A549 (cell line): Measurements from ENCODE around the gene THEM4. TPM values are rescaled to one million over a fixed set of nuclear protein-coding genes. Genes with fewer than 3 reads are reported as not detected.

Source experiments
- ATAC-seq, 2 experiments: fragments of 200-7000 bp in 1 of 2; fragments of >200 bp in 1 of 2; cut with Nextera tagmentation in 1 of 2; cut with Tn5 transposase in 1 of 2; 3 replicates each; pipeline versions ENCODE4 v1.8.0 to v1.9.1; 2018 to 2020; ENCODE audit warnings: mild to moderate bottlenecking in 1 of 2, moderate library complexity in 1 of 2
- CTCF ChIA-PET: fragments of 300-600 bp; sonication (Branson Sonifier 250); formaldehyde crosslinking; extraction: SDS; loops from one replicate; lab custom pipeline; 2021; ENCODE audit warnings: antibody characterized with exemption, inconsistent platforms; lab: Yijun Ruan, JAX
- POLR2A ChIA-PET: fragments of 350-600 bp; formaldehyde crosslinking; extraction: SDS; loops from one replicate; lab custom pipeline; 2021; ENCODE audit warnings: antibody characterized with exemption, inconsistent platforms; lab: Yijun Ruan, JAX
- DNase-seq, 2 experiments: peaks; one replicate each; pipeline versions ENCODE4 v3.0.0 to v3.0.0-alpha.2; 2011 to 2016; ENCODE audit warnings: low read depth in 1 of 2, low spot score in 1 of 2
- FAIRE-seq: peaks from 2 replicates; lab custom pipeline; 2011; peaks lifted over from hg19 to GRCh38; lab: Jason Lieb, UNC
- H3K27ac ChIP-seq, 2 experiments: fragments of >200 bp; sonication (Bioruptor Twin); formaldehyde crosslinking; 3 replicates each; pipeline ENCODE4 v1.5.1; 2016 to 2017
- H3K4me1 ChIP-seq: fragments of >200 bp; sonication (Bioruptor Twin); formaldehyde crosslinking; 3 replicates; pipeline ENCODE4 v1.6.1; 2016
- H3K4me2 ChIP-seq: fragments of >200 bp; sonication (Bioruptor Twin); formaldehyde crosslinking; 3 replicates; pipeline ENCODE4 v1.6.1; 2016
- H3K4me3 ChIP-seq: fragments of >200 bp; sonication (Bioruptor Twin); formaldehyde crosslinking; 3 replicates; pipeline ENCODE4 v1.5.1; 2016
- H3K9me3 ChIP-seq: fragments of >200 bp; sonication (Bioruptor Twin); formaldehyde crosslinking; 3 replicates; pipeline ENCODE4 v1.6.1; 2016
- CHD2 ChIP-seq: fragments of 150-350 bp; IDR thresholded peaks from 2 replicates; pipeline ENCODE4 v1.6.1; 2014; ENCODE audit warnings: low read length; ENCODE audit not compliant: partially characterized antibody
- ELK1 ChIP-seq: fragments of 150-350 bp; IDR thresholded peaks from 2 replicates; pipeline ENCODE4 v1.6.1; 2014; ENCODE audit warnings: low read depth, mild to moderate bottlenecking, low read length
- HEYL ChIP-seq: fragments of 250-450 bp; sonication (Bioruptor Pico); IDR thresholded peaks from 2 replicates; pipeline ENCODE4 v1.8.0; 2021; ENCODE audit warnings: mild to moderate bottlenecking, moderate library complexity
- HOXA7 ChIP-seq: fragments of 250-450 bp; sonication (Bioruptor Pico); IDR thresholded peaks from 2 replicates; pipeline ENCODE4 v1.5.0; 2020; ENCODE audit warnings: mild to moderate bottlenecking, moderate library complexity
- HOXB13 ChIP-seq: fragments of 250-450 bp; sonication (Bioruptor Pico); IDR thresholded peaks from 2 replicates; pipeline ENCODE4 v1.5.0; 2020; ENCODE audit warnings: low read depth, mild to moderate bottlenecking, moderate library complexity
- HOXB5 ChIP-seq: fragments of 250-450 bp; sonication (Bioruptor Pico); IDR thresholded peaks from 2 replicates; pipeline ENCODE4 v1.5.0; 2020; ENCODE audit warnings: mild to moderate bottlenecking, moderate library complexity
- KDM1A ChIP-seq: fragments of 200-600 bp; sonication (generic); IDR thresholded peaks from 2 replicates; pipeline ENCODE4 v1.6.1; 2016; ENCODE audit warnings: low read depth, mild to moderate bottlenecking
- MAX ChIP-seq: IDR thresholded peaks from 2 replicates; pipeline ENCODE4 v1.6.1; 2012
- NFE2L2 ChIP-seq: fragments of 150-350 bp; conservative IDR thresholded peaks from 2 replicates; pipeline ENCODE4 v1.6.1; 2014; ENCODE audit warnings: low read length
- NR3C1 ChIP-seq: fragments of >200 bp; sonication (Bioruptor Twin); formaldehyde crosslinking; IDR thresholded peaks from 3 replicates; pipeline ENCODE4 v1.6.1; 2017
- POLR2A ChIP-seq: IDR thresholded peaks from 2 replicates; pipeline ENCODE4 v1.6.1; 2012; ENCODE audit warnings: mild to moderate bottlenecking, low read length
- RARB ChIP-seq: fragments of 250-450 bp; sonication (Bioruptor Pico); IDR thresholded peaks from 2 replicates; pipeline ENCODE4 v1.8.0; 2021; ENCODE audit warnings: mild to moderate bottlenecking, moderate library complexity
- REST ChIP-seq: fragments of 200-600 bp; sonication (generic); IDR thresholded peaks from 2 replicates; pipeline ENCODE4 v1.6.1; 2016; ENCODE audit warnings: antibody characterized with exemption, mild to moderate bottlenecking, moderate library complexity
- TFCP2L1 ChIP-seq: fragments of 250-450 bp; sonication (Bioruptor Pico); IDR thresholded peaks from 2 replicates; pipeline ENCODE4 v1.5.0; 2021; ENCODE audit warnings: mild to moderate bottlenecking
- ZC3H11A ChIP-seq: fragments of 450-650 bp; IDR thresholded peaks from 2 replicates; pipeline ENCODE4 v1.6.1; 2014; ENCODE audit warnings: antibody characterized with exemption, mild to moderate bottlenecking
- WGBS: methylation state at CpG from one replicate; pipeline ENCODE4 v1.1.6; 2017; ENCODE audit errors: missing lambda C conversion rate; 5-methylcytosine and 5-hydroxymethylcytosine counted together
- polyA plus RNA-seq, 4 experiments: library from polyadenylated mRNA; depleted of rRNA in 3 of 4; stranded (reverse); fragments of >200 nt; fragmentation: RNase III in 1 of 4; extraction: RNeasy Plus Mini Kit Qiagen cat#74134 plus additional on column Dnase treatment in 1 of 4; gene quantifications; 2 replicates in 3 of 4; 3 replicates in 1 of 4; pipeline ENCODE4 v1.2.3, GENCODE V29; 2011 to 2017

Gene THEM4
- polyA plus RNA-seq, 2 of the 4 experiments (the other 2 are of a cell fraction), result 16.6 to 32.3 TPM

GRCh38 chr1:151839082-151839412, 70.3 kb downstream of the THEM4 start:
- FAIRE-seq, result no peak
- no peak for DNase-seq
- CTCF ChIA-PET, result interaction anchor here (1.2 to 5.5 kb wide), 4 partner anchors 8 to 105 kb away, joined by 3 to 77 read pairs (median 28); no protein-coding TSS in a partner anchor
- no peak for ATAC-seq
- no peak for TF ChIP-seq ELK1
- no peak for TF ChIP-seq HOXB5 (CRISPR knock-in tag)
- TF ChIP-seq ZC3H11A, result no peak
- TF ChIP-seq HOXA7 (CRISPR knock-in tag), result no peak
- no peak for TF ChIP-seq CHD2
- no peak for TF ChIP-seq HEYL (CRISPR knock-in tag)
- TF ChIP-seq RARB, result no peak
- TF ChIP-seq HOXB13, result no peak
- no peak for TF ChIP-seq MAX
- no peak for TF ChIP-seq REST
- Histone ChIP-seq H3K27ac (no peak overlapping the region), H3K4me3 (no peak overlapping the region), H3K9me3 (no peaks in the 10 kb centered on the region), H3K4me1 (0 out of 3 replicates have a peak, but pooled peaks cover 3% of the 10 kb centered on the region), H3K4me2 (no peak overlapping the region)
- 98% methylated on average over 16 of the region's 16 CpGs for WGBS
- POLR2A ChIA-PET, result no interaction called here

- POLR2A ChIA-PET, result no interaction called here
Observed at GRCh38 chr1:151838222-151839081, 70.9 kb downstream of the THEM4 start.

GRCh38 chr1:151837884-151838221, 71.5 kb downstream of the THEM4 start:
- Histone ChIP-seq H3K4me2 (no peak overlapping the region), H3K4me1 (peaks cover 4% of the 10 kb centered on the region; the same call in 1 of the 3 replicates), H3K9me3 (no peaks in the 10 kb centered on the region), H3K27ac (no peak overlapping the region), H3K4me3 (no peak overlapping the region)
- CTCF ChIA-PET, result interaction anchor here (2.2 to 5.5 kb wide), 3 partner anchors 9 to 305 kb away, joined by 7 to 77 read pairs (median 51); no protein-coding TSS in a partner anchor
- no peak for TF ChIP-seq NR3C1
- TF ChIP-seq CHD2, result no peak
- TF ChIP-seq ELK1, result no peak
- no peak for TF ChIP-seq POLR2A
- no peak for TF ChIP-seq TFCP2L1
- POLR2A ChIA-PET, result no interaction called here
- 76% methylated on average over 26 of the region's 26 CpGs for WGBS
- ATAC-seq (no peak), FAIRE-seq (no peak), DNase-seq (no peak)

More at GRCh38 chr1:151838222-151839081, 70.9 kb downstream of the THEM4 start:
- H3K9me3 ChIP-seq, result no peaks in the 10 kb centered on the region
- CTCF ChIA-PET, result interaction anchor here (0.7 to 5.5 kb wide), 4 partner anchors 9 to 104 kb away, joined by 3 to 77 read pairs (median 28); no protein-coding TSS in a partner anchor
- 84% methylated on average over 104 of the region's 117 CpGs for WGBS
- no peak for ATAC-seq
- TF ChIP-seq NFE2L2 (no peak), KDM1A (no peak)
- no peak overlapping the region for H3K4me3 ChIP-seq
- 0 out of 3 replicates have a peak, but pooled peaks cover 3% of the 10 kb centered on the region for H3K4me1 ChIP-seq
- H3K27ac ChIP-seq, result no peak overlapping the region
- DNase-seq, result no peak
- no peak overlapping the region for H3K4me2 ChIP-seq
- no peak for FAIRE-seq
